CD4-positive, alpha-beta T cell treated with Interleukin-17A for 4 hours (primary cell): Measurements from ENCODE around the gene KRTAP16-1.
"Not testable (repeated sequence)": the region's sequence is repeated elsewhere in the genome, so short reads cannot be mapped to it uniquely, and the experiment has no call there.

Experiments
- DNase-seq: peaks from one replicate; pipeline ENCODE4 v3.0.0-alpha.2; 2020; ENCODE audit warnings: mixed read lengths

Gene KRTAP16-1

GRCh38 chr17:41301204-41301790, 7.8 kb downstream of the KRTAP16-1 start:
- no peak for DNase-seq

DNA sequence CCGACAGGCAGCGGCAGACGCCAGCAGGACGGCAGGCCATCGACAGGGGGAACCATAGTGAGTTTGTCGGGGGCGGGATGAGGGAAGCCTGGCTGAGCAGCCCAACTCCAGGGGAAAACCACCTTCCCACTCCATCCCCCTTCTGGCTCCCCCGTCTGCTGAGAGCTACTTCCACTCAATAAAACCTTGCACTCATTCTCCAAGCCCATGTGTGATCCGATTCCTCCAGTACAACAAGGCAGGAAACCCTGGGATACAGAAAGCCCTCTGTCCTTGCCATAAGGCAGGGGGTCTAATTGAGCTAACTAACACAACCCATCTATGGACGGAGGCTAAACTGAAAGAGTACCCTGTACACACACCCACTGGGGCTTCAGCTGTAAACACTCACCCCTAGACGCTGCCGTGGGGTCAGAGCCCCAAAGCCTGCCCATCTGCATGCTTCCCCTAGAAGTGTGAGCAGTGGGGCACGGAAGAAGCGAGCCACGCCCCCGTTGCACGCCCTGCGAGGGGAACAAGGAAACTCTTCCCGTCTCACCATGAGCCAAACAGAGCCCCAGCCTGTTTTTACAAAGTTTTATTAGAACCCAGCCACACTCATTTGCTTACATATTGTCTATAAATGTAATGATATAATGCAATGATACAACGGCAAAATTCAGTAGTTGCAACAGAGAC, 10.5 kb downstream of the KRTAP16-1 start:
- no peak for DNase-seq

- no peak for DNase-seq
Observed at GRCh38 chr17:41296846-41297245, 12.3 kb downstream of the KRTAP16-1 start.

DNA sequence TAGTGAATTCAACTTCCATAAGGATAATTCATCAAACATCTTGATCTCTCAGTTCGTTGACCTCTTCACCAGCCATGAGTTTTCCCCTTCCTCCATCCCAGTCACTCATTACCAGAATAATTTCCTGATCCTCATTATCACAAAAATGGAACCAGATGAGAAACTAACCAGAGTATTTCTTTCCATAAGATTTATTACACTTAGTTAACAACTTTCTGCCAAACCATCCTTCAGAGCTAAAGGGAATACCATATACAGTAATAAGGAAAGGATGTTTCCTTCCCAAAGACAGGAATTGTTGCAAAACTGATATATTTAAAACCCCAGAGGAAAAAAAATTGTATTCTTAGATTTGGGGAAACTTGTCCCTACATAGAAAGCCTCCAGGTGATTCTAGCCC, 15.1 kb downstream of the KRTAP16-1 start:
- no peak for DNase-seq

GRCh38 chr17:41287050-41287449, 22.1 kb downstream of the KRTAP16-1 start:
- DNase-seq = no peak

GRCh38 chr17:41284546-41284945, 24.6 kb downstream of the KRTAP16-1 start:
- DNase-seq = no peak

DNA sequence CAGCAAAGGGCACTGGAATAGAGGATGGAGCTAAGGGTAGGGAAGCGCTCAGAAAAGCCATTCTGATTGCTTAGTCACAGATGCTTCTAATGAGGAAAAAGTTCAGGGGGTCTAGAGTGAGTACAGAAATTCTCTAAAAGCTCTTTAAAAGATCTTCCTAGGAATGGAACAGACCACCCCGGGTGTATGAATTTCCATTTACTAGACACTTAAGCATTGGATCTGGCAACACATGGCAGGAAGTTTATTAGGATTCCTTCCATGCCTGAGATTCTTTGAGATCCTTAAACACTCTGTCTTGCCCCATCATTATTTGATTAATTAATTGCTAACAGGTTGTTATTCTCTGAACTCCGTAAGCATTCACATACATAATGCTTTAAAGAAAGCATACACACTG, 25.1 kb downstream of the KRTAP16-1 start:
- DNase-seq = no peak

GRCh38 chr17:41278176-41278955, 30.7 kb downstream of the KRTAP16-1 start:
- no peak for DNase-seq

DNA sequence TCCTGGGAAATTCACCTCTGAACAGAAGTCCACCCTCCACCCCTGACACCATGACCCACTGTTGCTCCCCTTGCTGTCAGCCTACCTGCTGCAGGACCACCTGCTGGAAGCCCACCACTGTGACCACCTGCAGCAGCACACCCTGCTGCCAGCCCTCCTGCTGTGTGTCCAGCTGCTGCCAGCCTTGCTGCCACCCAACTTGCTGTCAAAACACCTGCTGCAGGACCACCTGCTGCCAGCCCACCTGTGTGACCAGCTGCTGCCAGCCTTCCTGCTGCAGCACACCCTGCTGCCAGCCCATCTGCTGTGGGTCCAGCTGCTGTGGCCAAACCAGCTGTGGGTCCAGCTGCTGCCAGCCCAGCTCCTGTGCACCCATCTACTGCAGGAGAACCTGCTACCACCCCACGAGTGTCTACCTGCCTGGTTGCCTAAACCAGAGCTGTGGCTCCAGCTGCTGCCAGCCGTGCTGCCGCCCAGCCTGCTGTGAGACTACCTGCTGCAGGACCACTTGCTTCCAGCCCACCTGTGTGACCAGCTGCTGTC, 33.4 kb downstream of the KRTAP16-1 start, which contains the start of gene KRTAP9-7:
Gene KRTAP9-7, plus strand, starts transcription at position 51 of the 543 bp plus-strand sequence. Its CDS starts 0 bp downstream, at position 51.
- not testable (repeated sequence) for DNase-seq

GRCh38 chr17:41271858-41272257, 37.3 kb downstream of the KRTAP16-1 start:
- no peak for DNase-seq

DNA sequence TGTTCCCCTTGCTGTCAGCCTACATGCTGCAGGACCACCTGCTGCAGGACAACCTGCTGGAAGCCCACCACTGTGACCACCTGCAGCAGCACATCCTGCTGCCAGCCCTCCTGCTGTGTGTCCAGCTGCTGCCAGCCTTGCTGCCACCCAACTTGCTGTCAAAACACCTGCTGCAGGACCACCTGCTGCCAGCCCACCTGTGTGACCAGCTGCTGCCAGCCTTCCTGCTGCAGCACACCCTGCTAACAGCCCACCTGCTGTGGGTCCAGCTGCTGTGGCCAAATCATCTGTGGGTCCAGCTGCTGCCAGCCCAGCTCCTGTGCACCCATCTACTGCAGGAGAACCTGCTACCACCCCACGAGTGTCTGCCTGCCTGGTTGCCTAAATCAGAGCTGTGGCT, 37.8 kb downstream of the KRTAP16-1 start:
- DNase-seq = not testable (repeated sequence)

- DNase-seq = no peak
Observed at GRCh38 chr17:41267711-41268110, 41.4 kb downstream of the KRTAP16-1 start.

DNA sequence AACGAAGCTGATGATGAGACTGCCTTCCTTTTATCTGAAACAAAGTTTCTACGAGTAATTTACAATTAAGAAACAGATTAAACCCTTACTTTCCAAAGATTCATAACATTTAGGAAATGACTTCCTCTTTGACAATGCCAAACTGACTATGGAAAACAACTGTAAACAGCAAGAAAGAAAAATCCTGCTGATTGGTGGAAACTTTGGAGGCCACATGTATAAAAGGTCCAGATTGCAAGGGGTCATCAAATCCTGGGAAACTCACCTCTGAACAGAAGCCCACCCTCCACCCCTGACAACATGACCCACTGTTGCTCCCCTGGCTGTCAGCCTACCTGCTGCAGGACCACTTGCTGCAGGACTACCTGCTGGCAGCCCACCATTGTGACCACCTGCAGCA, 44.0 kb downstream of the KRTAP16-1 start, which contains the start of gene KRTAP9-6:
Gene KRTAP9-6, plus strand, starts transcription at position 301 of the 400 bp plus-strand sequence. Its CDS starts 0 bp downstream, at position 301.
- no peak for DNase-seq

DNA sequence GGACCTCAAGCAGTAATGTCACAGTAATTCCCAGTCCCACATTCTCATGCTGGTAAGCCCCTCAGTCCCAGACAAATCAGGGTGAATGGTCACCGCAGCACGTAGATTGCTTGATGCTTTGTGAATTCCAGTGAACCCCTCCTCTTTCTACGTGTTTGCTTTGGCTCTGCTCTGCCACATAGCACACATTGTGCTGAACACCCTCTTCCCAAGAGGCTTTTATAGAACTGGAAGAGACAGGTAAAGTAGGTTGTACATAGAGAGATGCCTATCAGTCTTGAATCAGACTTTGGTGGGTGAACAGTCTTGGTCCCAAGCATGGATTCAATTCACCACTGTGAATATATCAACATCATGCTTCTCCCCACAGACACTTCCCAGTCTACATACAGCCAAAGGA, 44.5 kb downstream of the KRTAP16-1 start:
- DNase-seq = no peak

DNA sequence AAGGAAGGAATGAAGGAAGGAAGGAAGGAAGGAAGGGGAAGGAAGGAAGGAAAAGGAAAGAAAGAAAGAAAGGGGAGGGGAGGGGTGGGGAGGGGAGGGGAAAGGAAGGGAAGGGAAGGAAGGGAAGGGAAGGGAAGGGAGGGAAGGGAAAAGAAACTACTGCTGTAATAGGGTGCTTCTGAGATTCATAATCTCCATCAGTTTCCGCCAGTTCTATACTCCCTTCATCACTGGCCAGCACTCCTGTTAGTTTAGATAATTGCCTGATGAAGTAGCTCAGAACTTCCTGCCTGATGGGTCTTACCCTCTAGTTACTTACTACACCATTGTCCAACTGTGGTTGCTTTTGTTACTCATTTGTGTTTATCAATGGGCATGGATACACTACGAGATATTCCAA, 45.9 kb downstream of the KRTAP16-1 start:
- no peak for DNase-seq

DNA sequence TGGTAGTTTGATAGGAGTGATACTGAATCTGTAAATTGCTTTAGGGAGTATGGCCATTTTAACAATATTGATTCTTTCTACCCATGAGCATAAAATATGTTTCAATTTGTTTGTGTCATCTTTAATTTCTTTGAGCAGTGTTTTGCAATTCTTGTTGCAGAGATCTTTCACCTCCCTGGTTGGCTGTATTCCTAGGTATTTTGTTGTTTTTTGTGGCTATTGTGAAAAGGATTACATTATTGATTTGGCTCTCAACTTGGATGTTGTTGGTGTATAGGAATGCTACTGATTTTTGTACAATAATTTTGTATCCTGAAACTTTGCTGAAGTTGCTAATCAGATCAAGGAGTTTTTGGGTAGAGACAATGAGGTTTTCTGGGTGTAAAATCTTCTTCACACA, 50.7 kb downstream of the KRTAP16-1 start:
- no peak for DNase-seq
